ENCODE results near the gene RSPO4.
"Not testable (repeated sequence)": the region's sequence is repeated elsewhere in the genome, so short reads cannot be mapped to it uniquely, and the experiment has no call there.

Gene RSPO4

GRCh38 chr20:1037039-1037438 lies 34.9 kb upstream of the RSPO4 start:
- Histone ChIP-seq H3K27me3 (replicated peaks) (no peaks in the 10 kb centered on the region), H3K36me3 (replicated peaks) (no peaks in the 10 kb centered on the region), H3K27ac (no peak overlapping the region), H3K4me3 (ENCODE audit: low read depth, low read length) (no peak overlapping the region)
- no peak for TF ChIP-seq CTCF (IDR thresholded peaks at IDR 0.05; ENCODE audit: low read depth, low read length, missing control alignments)
- no peak for DNase-seq
- in situ Hi-C loops (cut with HindIII; ENCODE audit: low pct_ligation_motif_present, low sequenced_read_pairs) = no loop called here

- TF ChIP-seq CTCF (IDR thresholded peaks at IDR 0.05; ENCODE audit: low read depth, low read length, missing control alignments) = no peak
- Histone ChIP-seq H3K4me3 (ENCODE audit: low read depth, low read length) (no peak overlapping the region), H3K27me3 (replicated peaks) (no peaks in the 10 kb centered on the region), H3K27ac (no peak overlapping the region), H3K36me3 (replicated peaks) (no peaks in the 10 kb centered on the region)
- in situ Hi-C loops (cut with HindIII; ENCODE audit: low pct_ligation_motif_present, low sequenced_read_pairs) = no loop called here
- DNase-seq = no peak
Observed at GRCh38 chr20:1035466-1035865, 33.4 kb upstream of the RSPO4 start.

GRCh38 chr20:1034415-1034789 lies 32.3 kb upstream of the RSPO4 start:
- in situ Hi-C loops (cut with HindIII; ENCODE audit: low pct_ligation_motif_present, low sequenced_read_pairs) = no loop called here

GRCh38 chr20:1033751-1034414 lies 31.8 kb upstream of the RSPO4 start:
- in situ Hi-C loops (cut with HindIII; ENCODE audit: low pct_ligation_motif_present, low sequenced_read_pairs) = no loop called here
- Histone ChIP-seq H3K27me3 (replicated peaks) (no peaks in the 10 kb centered on the region), H3K27ac (no peak overlapping the region), H3K36me3 (replicated peaks) (no peaks in the 10 kb centered on the region), H3K4me3 (ENCODE audit: low read depth, low read length) (no peak overlapping the region)
- no peak for TF ChIP-seq CTCF (IDR thresholded peaks at IDR 0.05; ENCODE audit: low read depth, low read length, missing control alignments)
- no peak for DNase-seq

More at GRCh38 chr20:1034415-1034789, 32.3 kb upstream of the RSPO4 start:
- no peak overlapping the region for H3K4me3 ChIP-seq (ENCODE audit: low read depth, low read length)
- DNase-seq = no peak
- H3K27ac ChIP-seq = no peak overlapping the region
- no peaks in the 10 kb centered on the region for H3K36me3 ChIP-seq (replicated peaks)
- no peaks in the 10 kb centered on the region for H3K27me3 ChIP-seq (replicated peaks)
- TF ChIP-seq CTCF (IDR thresholded peaks at IDR 0.05; ENCODE audit: low read depth, low read length, missing control alignments) = no peak

- H3K4me3 ChIP-seq (ENCODE audit: low read depth, low read length) = no peak overlapping the region
- in situ Hi-C loops (cut with HindIII; ENCODE audit: low pct_ligation_motif_present, low sequenced_read_pairs) = no loop called here
- TF ChIP-seq CTCF (IDR thresholded peaks at IDR 0.05; ENCODE audit: low read depth, low read length, missing control alignments) = no peak
- no peaks in the 10 kb centered on the region for H3K27me3 ChIP-seq (replicated peaks)
- no peaks in the 10 kb centered on the region for H3K36me3 ChIP-seq (replicated peaks)
- H3K27ac ChIP-seq = no peak overlapping the region
- DNase-seq = no peak
Observed at GRCh38 chr20:1029980-1030379, 27.9 kb upstream of the RSPO4 start.

GRCh38 chr20:1026214-1026613 lies 24.1 kb upstream of the RSPO4 start:
- H3K27ac ChIP-seq; H3K36me3 ChIP-seq (replicated peaks); H3K27me3 ChIP-seq (replicated peaks); H3K4me3 ChIP-seq (ENCODE audit: low read depth, low read length); in situ Hi-C loops (cut with HindIII; ENCODE audit: low pct_ligation_motif_present, low sequenced_read_pairs); DNase-seq: not testable (repeated sequence)
